ENCODE measurements around the gene BDKRB2.

The BDKRB2 gene

GRCh38 chr14:96251656-96252155, 47.1 kb downstream of the BDKRB2 start:
- ATAC-seq (ENCODE audit: insufficient read depth, low read depth) = no peak
- DNase-seq = no peak
- Histone ChIP-seq H3K27me3 (ENCODE audit: insufficient read depth, low read length, poor library complexity) (peaks cover 14% of the 10 kb centered on the region), H3K9ac (ENCODE audit: low read depth, low read length) (no peak overlapping the region), H4K20me1 (ENCODE audit: insufficient read depth, low read length) (no peaks in the 10 kb centered on the region), H3K4me2 (ENCODE audit: insufficient read depth, low read length) (no peak overlapping the region), H3K36me3 (ENCODE audit: insufficient read depth, low read length) (no peaks in the 10 kb centered on the region), H2AFZ (ENCODE audit: low read depth, low read length) (no peak overlapping the region), H3K27ac (ENCODE audit: low read length) (no peak overlapping the region), H3K9me3 (ENCODE audit: insufficient read depth, low read length, severe bottlenecking) (no peaks in the 10 kb centered on the region), H3K4me3 (ENCODE audit: low read depth in 1 of 2, low read length in 2 of 2) (no peak overlapping the region), H3K4me1 (ENCODE audit: insufficient read depth, low read length) (no peaks in the 10 kb centered on the region), H3K79me2 (ENCODE audit: insufficient read depth, low read length) (no peaks in the 10 kb centered on the region)
- no peak for TF ChIP-seq EZH2 (IDR thresholded peaks at IDR 0.05; ENCODE audit: borderline replicate concordance, low read depth, low read length, severe bottlenecking)
- no peak for TF ChIP-seq CTCF (IDR thresholded peaks at IDR 0.05; ENCODE audit: borderline replicate concordance, extremely low read depth, low read length, poor library complexity, severe bottlenecking)

- Histone ChIP-seq H3K27me3 (ENCODE audit: insufficient read depth, low read length, poor library complexity) (peaks cover 14% of the 10 kb centered on the region), H3K79me2 (ENCODE audit: insufficient read depth, low read length) (no peaks in the 10 kb centered on the region), H3K9me3 (ENCODE audit: insufficient read depth, low read length, severe bottlenecking) (no peaks in the 10 kb centered on the region), H3K36me3 (ENCODE audit: insufficient read depth, low read length) (no peaks in the 10 kb centered on the region), H4K20me1 (ENCODE audit: insufficient read depth, low read length) (no peaks in the 10 kb centered on the region), H3K4me3 (ENCODE audit: low read depth in 1 of 2, low read length in 2 of 2) (no peak overlapping the region), H3K4me1 (ENCODE audit: insufficient read depth, low read length) (no peaks in the 10 kb centered on the region), H3K27ac (ENCODE audit: low read length) (no peak overlapping the region), H2AFZ (ENCODE audit: low read depth, low read length) (no peak overlapping the region), H3K4me2 (ENCODE audit: insufficient read depth, low read length) (no peak overlapping the region), H3K9ac (ENCODE audit: low read depth, low read length) (no peak overlapping the region)
- TF ChIP-seq CTCF (IDR thresholded peaks at IDR 0.05; ENCODE audit: borderline replicate concordance, extremely low read depth, low read length, poor library complexity, severe bottlenecking) = no peak
- no peak for TF ChIP-seq EZH2 (IDR thresholded peaks at IDR 0.05; ENCODE audit: borderline replicate concordance, low read depth, low read length, severe bottlenecking)
- ATAC-seq (ENCODE audit: insufficient read depth, low read depth) (no peak), DNase-seq (no peak)
Observed at GRCh38 chr14:96252323-96252998, 47.8 kb downstream of the BDKRB2 start.

GRCh38 chr14:96252999-96253539, 48.4 kb downstream of the BDKRB2 start:
- H4K20me1 ChIP-seq (ENCODE audit: insufficient read depth, low read length) = no peaks in the 10 kb centered on the region
- H3K4me2 ChIP-seq (ENCODE audit: insufficient read depth, low read length) = no peak overlapping the region
- no peak overlapping the region for H3K4me3 ChIP-seq (ENCODE audit: low read depth in 1 of 2, low read length in 2 of 2)
- no peaks in the 10 kb centered on the region for H3K79me2 ChIP-seq (ENCODE audit: insufficient read depth, low read length)
- no peaks in the 10 kb centered on the region for H3K36me3 ChIP-seq (ENCODE audit: insufficient read depth, low read length)
- H3K27ac ChIP-seq (ENCODE audit: low read length) = no peak overlapping the region
- H2AFZ ChIP-seq (ENCODE audit: low read depth, low read length) = no peak overlapping the region
- no peak overlapping the region for H3K9ac ChIP-seq (ENCODE audit: low read depth, low read length)
- peaks cover 14% of the 10 kb centered on the region for H3K27me3 ChIP-seq (ENCODE audit: insufficient read depth, low read length, poor library complexity)
- no peaks in the 10 kb centered on the region for H3K4me1 ChIP-seq (ENCODE audit: insufficient read depth, low read length)
- ATAC-seq (ENCODE audit: insufficient read depth, low read depth) = no peak
- TF ChIP-seq CTCF (IDR thresholded peaks at IDR 0.05; ENCODE audit: borderline replicate concordance, extremely low read depth, low read length, poor library complexity, severe bottlenecking) (no peak), EZH2 (IDR thresholded peaks at IDR 0.05; ENCODE audit: borderline replicate concordance, low read depth, low read length, severe bottlenecking) (no peak)
- DNase-seq = no peak
- H3K9me3 ChIP-seq (ENCODE audit: insufficient read depth, low read length, severe bottlenecking) = no peaks in the 10 kb centered on the region
